Calu3 (cell line): ENCODE measurements around the gene NNT. TPM values are rescaled to one million over a fixed set of nuclear protein-coding genes. Genes with fewer than 3 reads are reported as not detected.

Experiments
- BruUV-seq: library from RNA; stranded (reverse); fragments of 400-500 nt; replicated peaks from 2 replicates; lab custom pipeline; 2021; lab: Mats Ljungman, UMichigan
- CTCF ChIA-PET: fragments of 300-600 bp; sonication (Branson Sonifier 250); formaldehyde crosslinking; loops from one replicate; lab custom pipeline; 2022; ENCODE audit warnings: antibody characterized with exemption; lab: Charles Lee
- DNase-seq: peaks from one replicate; pipeline ENCODE4 v3.0.0; 2022
- H3K27ac Mint-ChIP-seq: one replicate; pipeline ENCODE4 v1.8.0; 2022; ENCODE audit warnings: mixed read lengths; ENCODE audit not compliant: unreplicated experiment
- H3K27me3 Mint-ChIP-seq: one replicate; pipeline ENCODE4 v1.8.0; 2022; ENCODE audit warnings: mixed read lengths; ENCODE audit not compliant: unreplicated experiment
- H3K36me3 Mint-ChIP-seq: one replicate; pipeline ENCODE4 v1.8.0; 2022; ENCODE audit warnings: mild to moderate bottlenecking, moderate library complexity, mixed read lengths; ENCODE audit not compliant: insufficient read depth, unreplicated experiment
- H3K4me1 Mint-ChIP-seq: one replicate; pipeline ENCODE4 v1.8.0; 2022; ENCODE audit warnings: mild to moderate bottlenecking, low read depth, mixed read lengths; ENCODE audit not compliant: unreplicated experiment
- H3K4me3 Mint-ChIP-seq: one replicate; pipeline ENCODE4 v1.8.0; 2022; ENCODE audit warnings: mild to moderate bottlenecking, low read depth, moderate library complexity, mixed read lengths; ENCODE audit not compliant: unreplicated experiment
- H3K9me3 Mint-ChIP-seq: one replicate; pipeline ENCODE4 v1.8.0; 2022; ENCODE audit warnings: low read depth, mixed read lengths; ENCODE audit not compliant: unreplicated experiment
- CTCF ChIP-seq: fragments of 200-600 bp; IDR thresholded peaks from one replicate; pipeline ENCODE4 v1.8.0; 2022; ENCODE audit warnings: antibody characterized with exemption; ENCODE audit not compliant: unreplicated experiment
- intact Hi-C: fragments of 100-400 bp; cut with micrococcal nuclease; formaldehyde crosslinking; loops from one replicate; pipeline ENCODE4 v1.10.0; 2022; ENCODE audit not compliant: unreplicated experiment
- total RNA-seq: library from RNA; stranded (reverse); gene quantifications from 2 replicates; pipeline ENCODE4 v1.2.3, GENCODE V29; 2022

The NNT gene
- total RNA-seq, 1 experiment from 2014 or later, result 72.4 TPM

GRCh38 chr5:43699910-43700309 lies 96.9 kb downstream of the NNT start:
- H3K27me3 Mint-ChIP-seq, result no peaks in the 10 kb centered on the region
- H3K4me1 Mint-ChIP-seq, result no peaks in the 10 kb centered on the region
- no TSS peak for BruUV-seq
- H3K9me3 Mint-ChIP-seq, result peaks cover 5% of the 10 kb centered on the region
- H3K27ac Mint-ChIP-seq, result no peak overlapping the region
- intact Hi-C loops, result no loop called here
- no peaks in the 10 kb centered on the region for H3K36me3 Mint-ChIP-seq
- DNase-seq, result no peak
- CTCF ChIA-PET, result no interaction called here
- TF ChIP-seq CTCF, result no peak
- no peak overlapping the region for H3K4me3 Mint-ChIP-seq

GRCh38 chr5:43700601-43701000 lies 97.6 kb downstream of the NNT start:
- no TSS peak for BruUV-seq
- Mint-ChIP-seq H3K36me3 (no peaks in the 10 kb centered on the region), H3K9me3 (peaks cover 3% of the 10 kb centered on the region), H3K4me1 (no peaks in the 10 kb centered on the region), H3K4me3 (no peak overlapping the region), H3K27ac (no peak overlapping the region), H3K27me3 (no peaks in the 10 kb centered on the region)
- intact Hi-C loops, result no loop called here
- no peak for TF ChIP-seq CTCF
- CTCF ChIA-PET, result no interaction called here
- DNase-seq, result no peak

- intact Hi-C loops, result no loop called here
- Mint-ChIP-seq H3K27ac (no peak overlapping the region), H3K9me3 (no peaks in the 10 kb centered on the region), H3K4me1 (no peaks in the 10 kb centered on the region), H3K4me3 (no peak overlapping the region), H3K36me3 (no peaks in the 10 kb centered on the region), H3K27me3 (no peaks in the 10 kb centered on the region)
- DNase-seq, result no peak
- TF ChIP-seq CTCF, result no peak
- CTCF ChIA-PET, result no interaction called here
- BruUV-seq, result no TSS peak
Measured at GRCh38 chr5:43701227-43701626, 98.2 kb downstream of the NNT start.

- H3K4me1 Mint-ChIP-seq, result no peaks in the 10 kb centered on the region
- no peak for TF ChIP-seq CTCF
- CTCF ChIA-PET, result no interaction called here
- intact Hi-C loops, result no loop called here
- no peaks in the 10 kb centered on the region for H3K36me3 Mint-ChIP-seq
- no peak overlapping the region for H3K4me3 Mint-ChIP-seq
- no peaks in the 10 kb centered on the region for H3K9me3 Mint-ChIP-seq
- BruUV-seq, result no TSS peak
- DNase-seq, result no peak
- no peak overlapping the region for H3K27ac Mint-ChIP-seq
- no peaks in the 10 kb centered on the region for H3K27me3 Mint-ChIP-seq
Measured at GRCh38 chr5:43702293-43702692, 99.3 kb downstream of the NNT start.
